ENCODE results near the gene DYSF. TPM values are rescaled to one million over a fixed set of nuclear protein-coding genes. Genes with fewer than 3 reads are reported as not detected.

The DYSF gene
- polyA plus RNA-seq, 6 donors from 2014 or later, result 0.09 to 3.2 TPM; not detected in 4

DNA sequence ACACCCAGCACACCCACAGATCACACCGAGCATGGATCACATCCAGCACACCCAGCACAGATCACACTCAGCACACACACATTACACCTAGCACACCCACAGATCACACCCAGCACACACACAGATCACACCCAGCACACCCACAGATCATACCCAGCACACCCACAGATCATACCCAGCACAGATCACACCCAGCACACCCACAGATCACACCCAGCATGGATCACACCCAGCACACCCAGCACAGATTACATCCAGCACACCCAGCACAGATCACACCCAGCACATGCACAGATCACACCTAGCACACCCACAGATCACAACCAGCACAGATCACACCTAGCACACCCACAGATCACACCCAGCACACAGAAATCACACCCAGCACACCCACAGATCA lies 118.6 kb downstream of the DYSF start:
- no peak for DNase-seq
- Mint-ChIP-seq H3K4me1 (no peaks in the 10 kb centered on the region), H3K9me3 (peaks cover 0 to 5% (median 0%) of the 10 kb centered on the region in 7 donors), H3K36me3 (no peaks in the 10 kb centered on the region), H3K27me3 (peaks cover 0 to 6% (median 3%) of the 10 kb centered on the region in 3 donors), H3K27ac (no peak overlapping the region), H3K4me3 (no peak overlapping the region)
- ATAC-seq (ENCODE audit: low read depth in 2 of 2), result no peak

- Mint-ChIP-seq H3K36me3 (no peaks in the 10 kb centered on the region), H3K4me1 (no peaks in the 10 kb centered on the region), H3K27ac (no peak overlapping the region), H3K27me3 (no peaks in the 10 kb centered on the region), H3K9me3 (peaks cover 0 to 5% (median 0%) of the 10 kb centered on the region in 7 donors), H3K4me3 (no peak overlapping the region)
- no peak for ATAC-seq (ENCODE audit: low read depth in 2 of 2)
- DNase-seq, result no peak
These were observed 122.6 kb downstream of the DYSF start for GRCh38 chr2:71575966-71576365.

DNA sequence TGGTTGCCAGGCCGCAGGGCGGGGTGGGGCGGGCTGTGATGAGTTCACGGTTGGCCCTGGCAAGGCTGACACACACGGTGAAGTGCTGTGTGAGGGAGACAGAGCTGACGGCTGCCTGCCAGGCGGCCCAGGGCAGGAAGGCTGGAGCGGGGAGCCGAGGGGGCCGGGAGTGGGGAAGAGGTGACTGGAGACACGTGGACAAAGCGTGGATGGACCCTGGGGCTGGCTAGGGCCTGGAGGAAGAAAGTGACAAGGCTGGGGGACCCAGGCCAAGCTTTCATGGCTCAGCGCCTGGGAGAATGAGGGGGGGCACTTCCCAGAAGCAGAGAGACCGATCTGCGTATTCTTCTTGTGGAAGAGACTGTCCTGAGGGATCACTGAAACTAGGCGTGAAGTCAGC lies 123.2 kb downstream of the DYSF start:
- Mint-ChIP-seq H3K4me1 (no peaks in the 10 kb centered on the region), H3K36me3 (no peaks in the 10 kb centered on the region), H3K27ac (no peak overlapping the region), H3K4me3 (peak overlapping the region in 1 of 8 donors; percentile 19), H3K27me3 (no peaks in the 10 kb centered on the region), H3K9me3 (peaks cover 0 to 5% (median 0%) of the 10 kb centered on the region in 7 donors)
- ATAC-seq (ENCODE audit: low read depth in 2 of 2) (no peak), DNase-seq (no peak)

GRCh38 chr2:71577209-71577608 lies 123.8 kb downstream of the DYSF start:
- ATAC-seq (ENCODE audit: low read depth in 2 of 2), result no peak
- Mint-ChIP-seq H3K27ac (peak overlapping the region in 1 of 6 donors; percentile 73), H3K4me1 (no peaks in the 10 kb centered on the region), H3K36me3 (no peaks in the 10 kb centered on the region), H3K9me3 (peaks cover 0 to 5% (median 0%) of the 10 kb centered on the region in 7 donors), H3K27me3 (no peaks in the 10 kb centered on the region), H3K4me3 (no peak overlapping the region)
- no peak for DNase-seq

GRCh38 chr2:71578767-71579342 lies 125.5 kb downstream of the DYSF start:
- DNase-seq (no peak), ATAC-seq (ENCODE audit: low read depth in 2 of 2) (no peak)
- H3K4me3 Mint-ChIP-seq, result peak overlapping the region in 1 of 8 donors; percentile 64
- no peaks in the 10 kb centered on the region for H3K4me1 Mint-ChIP-seq
- no peaks in the 10 kb centered on the region for H3K36me3 Mint-ChIP-seq
- H3K27me3 Mint-ChIP-seq, result no peaks in the 10 kb centered on the region
- peaks cover 0 to 5% (median 0%) of the 10 kb centered on the region in 7 donors for H3K9me3 Mint-ChIP-seq
- no peak overlapping the region for H3K27ac Mint-ChIP-seq

GRCh38 chr2:71581026-71581425 lies 127.7 kb downstream of the DYSF start:
- no peaks in the 10 kb centered on the region for H3K36me3 Mint-ChIP-seq
- no peak overlapping the region for H3K4me3 Mint-ChIP-seq
- H3K4me1 Mint-ChIP-seq, result no peaks in the 10 kb centered on the region
- DNase-seq, result no peak
- ATAC-seq (ENCODE audit: low read depth in 2 of 2), result no peak
- peaks cover 0 to 10% (median 0%) of the 10 kb centered on the region in 3 donors for H3K27me3 Mint-ChIP-seq
- peaks cover 0 to 5% (median 0%) of the 10 kb centered on the region in 7 donors for H3K9me3 Mint-ChIP-seq
- no peak overlapping the region for H3K27ac Mint-ChIP-seq

GRCh38 chr2:71583876-71584275 lies 130.5 kb downstream of the DYSF start:
- no peaks in the 10 kb centered on the region for H3K4me1 Mint-ChIP-seq
- H3K4me3 Mint-ChIP-seq, result peak overlapping the region in 2 of 8 donors; percentile 42 to 55
- DNase-seq (no peak), ATAC-seq (ENCODE audit: low read depth in 2 of 2) (no peak)
- H3K9me3 Mint-ChIP-seq, result no peaks in the 10 kb centered on the region
- H3K27me3 Mint-ChIP-seq, result peaks cover 0 to 10% (median 0%) of the 10 kb centered on the region in 3 donors
- no peaks in the 10 kb centered on the region for H3K36me3 Mint-ChIP-seq
- no peak overlapping the region for H3K27ac Mint-ChIP-seq

GRCh38 chr2:71586471-71586870 lies 133.1 kb downstream of the DYSF start:
- Mint-ChIP-seq H3K27me3 (peaks cover 0 to 10% (median 0%) of the 10 kb centered on the region in 3 donors), H3K9me3 (no peaks in the 10 kb centered on the region), H3K27ac (no peak overlapping the region), H3K4me3 (no peak overlapping the region), H3K36me3 (no peaks in the 10 kb centered on the region), H3K4me1 (no peaks in the 10 kb centered on the region)
- ATAC-seq (ENCODE audit: low read depth in 2 of 2) (no peak), DNase-seq (no peak)

GRCh38 chr2:71587509-71588073 lies 134.2 kb downstream of the DYSF start:
- Mint-ChIP-seq H3K4me1 (no peaks in the 10 kb centered on the region), H3K36me3 (no peaks in the 10 kb centered on the region), H3K27ac (no peak overlapping the region), H3K4me3 (no peak overlapping the region), H3K9me3 (no peaks in the 10 kb centered on the region), H3K27me3 (peaks cover 0 to 10% (median 0%) of the 10 kb centered on the region in 3 donors)
- DNase-seq (no peak), ATAC-seq (ENCODE audit: low read depth in 2 of 2) (no peak)

DNA sequence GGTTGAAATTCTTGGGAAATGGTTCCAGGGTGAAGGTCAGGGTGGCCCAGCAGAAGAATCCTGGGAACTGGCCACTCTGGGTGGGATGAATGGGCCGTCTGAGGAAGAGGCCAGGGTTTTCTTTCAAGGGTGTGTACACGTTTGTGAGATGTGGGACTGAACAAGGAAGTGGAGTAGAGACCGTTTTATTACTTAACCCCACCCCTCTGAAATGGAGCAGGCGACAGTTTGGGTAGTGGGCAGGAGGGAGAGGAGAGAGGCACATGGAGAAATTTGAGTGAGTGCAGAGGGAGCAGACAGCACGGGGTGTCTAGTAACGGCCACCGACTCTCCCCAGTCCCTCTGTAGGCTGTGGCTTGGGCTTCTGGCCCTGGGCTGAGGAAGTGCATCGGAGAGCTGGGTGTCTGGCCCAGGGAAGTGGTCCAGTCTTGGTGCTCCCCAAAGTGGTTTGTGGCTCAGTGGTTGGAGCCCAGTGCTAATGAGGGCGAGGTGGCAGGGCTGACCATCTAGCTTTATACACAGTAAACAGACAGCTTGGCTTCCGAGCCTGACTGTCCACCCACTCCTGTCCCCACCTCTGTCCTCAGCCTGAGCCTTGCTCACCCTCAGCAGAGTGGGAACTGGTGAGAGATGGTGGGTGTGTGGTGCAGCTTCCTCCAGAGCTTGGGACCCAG lies 135.3 kb downstream of the DYSF start:
- Mint-ChIP-seq H3K9me3 (no peaks in the 10 kb centered on the region), H3K4me3 (peak overlapping the region in 1 of 8 donors; percentile 41), H3K36me3 (no peaks in the 10 kb centered on the region), H3K27ac (no peak overlapping the region), H3K27me3 (peaks cover 0 to 10% (median 0%) of the 10 kb centered on the region in 3 donors), H3K4me1 (no peaks in the 10 kb centered on the region)
- ATAC-seq (ENCODE audit: low read depth in 2 of 2), result no peak
- no peak for DNase-seq

DNA sequence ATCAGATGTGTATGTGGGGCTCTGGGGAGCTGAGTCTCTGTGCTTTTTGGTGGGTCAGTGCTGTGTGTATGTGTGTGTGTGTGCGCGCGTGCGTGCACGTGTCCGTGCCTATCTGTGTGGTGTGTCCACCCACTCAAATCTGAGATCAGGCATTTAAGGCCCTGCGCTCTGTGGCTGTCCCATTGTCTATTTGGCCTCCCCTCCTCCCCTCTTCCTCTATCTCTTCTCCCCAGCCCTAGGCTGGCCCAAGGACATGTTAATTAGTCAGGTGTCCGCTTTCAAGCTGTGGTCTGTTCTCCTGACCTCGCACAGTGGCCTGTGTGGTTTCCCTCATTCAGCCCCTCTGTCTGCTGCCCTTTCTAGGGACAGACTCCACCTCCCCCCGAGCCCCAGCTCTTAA lies 136.4 kb downstream of the DYSF start:
- H3K36me3 Mint-ChIP-seq, result no peaks in the 10 kb centered on the region
- H3K27ac Mint-ChIP-seq, result no peak overlapping the region
- ATAC-seq (ENCODE audit: low read depth in 2 of 2) (no peak), DNase-seq (no peak)
- H3K9me3 Mint-ChIP-seq, result no peaks in the 10 kb centered on the region
- H3K27me3 Mint-ChIP-seq, result peaks cover 0 to 3% (median 0%) of the 10 kb centered on the region in 3 donors
- H3K4me1 Mint-ChIP-seq, result no peaks in the 10 kb centered on the region
- H3K4me3 Mint-ChIP-seq, result no peak overlapping the region

DNA sequence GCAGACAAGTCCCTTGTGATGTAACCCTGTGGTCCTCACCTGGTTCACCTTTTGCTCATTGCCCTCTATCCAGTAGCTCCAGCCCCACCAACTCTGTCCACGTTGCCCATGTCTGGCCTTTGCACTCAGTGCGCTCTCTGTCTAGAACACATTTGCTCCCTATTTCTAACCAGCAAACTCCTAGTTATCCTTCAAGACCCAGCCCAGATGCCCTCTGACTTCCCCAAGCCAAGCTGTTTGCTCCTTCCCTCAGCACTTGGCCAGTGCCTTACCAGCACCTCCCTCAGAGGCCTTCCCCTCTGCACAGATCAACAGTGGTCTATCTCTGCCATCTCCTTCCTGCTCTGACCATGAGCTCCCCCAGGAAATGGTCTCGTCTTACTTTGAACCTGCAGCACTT lies 137.7 kb downstream of the DYSF start:
- Mint-ChIP-seq H3K27ac (no peak overlapping the region), H3K4me1 (no peaks in the 10 kb centered on the region), H3K27me3 (no peaks in the 10 kb centered on the region), H3K9me3 (no peaks in the 10 kb centered on the region), H3K36me3 (no peaks in the 10 kb centered on the region), H3K4me3 (no peak overlapping the region)
- DNase-seq (no peak), ATAC-seq (ENCODE audit: low read depth in 2 of 2) (no peak)

GRCh38 chr2:71592181-71592711 lies 138.9 kb downstream of the DYSF start:
- no peak for DNase-seq
- Mint-ChIP-seq H3K4me1 (no peaks in the 10 kb centered on the region), H3K4me3 (no peak overlapping the region), H3K36me3 (no peaks in the 10 kb centered on the region), H3K27me3 (no peaks in the 10 kb centered on the region), H3K9me3 (no peaks in the 10 kb centered on the region), H3K27ac (no peak overlapping the region)
- no peak for ATAC-seq (ENCODE audit: low read depth in 2 of 2)

DNA sequence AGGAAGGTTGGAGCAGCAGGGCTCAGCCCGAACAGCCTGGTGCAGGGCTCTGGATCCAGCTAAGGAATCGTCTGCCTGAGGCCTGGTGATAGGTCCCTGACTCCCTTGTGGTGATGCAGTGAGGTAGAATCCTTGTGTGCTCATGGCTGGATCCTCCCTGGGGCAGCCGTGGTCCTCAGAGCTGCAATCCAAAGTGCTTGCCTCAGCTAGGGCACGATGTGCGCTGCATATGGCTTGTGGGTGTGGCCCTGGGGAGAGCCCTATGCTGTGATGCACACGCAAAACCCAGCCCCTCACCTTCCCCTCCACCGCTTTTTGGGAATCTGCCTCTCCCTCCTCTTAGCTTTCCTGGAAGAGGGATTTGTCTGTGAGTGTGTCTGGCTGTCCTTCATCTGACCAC lies 142.2 kb downstream of the DYSF start:
- no peaks in the 10 kb centered on the region for H3K36me3 Mint-ChIP-seq
- no peak overlapping the region for H3K27ac Mint-ChIP-seq
- peaks cover 4 to 15% (median 9%) of the 10 kb centered on the region in 3 donors for H3K27me3 Mint-ChIP-seq
- H3K9me3 Mint-ChIP-seq, result no peaks in the 10 kb centered on the region
- ATAC-seq (ENCODE audit: low read depth in 2 of 2), result no peak
- no peaks in the 10 kb centered on the region for H3K4me1 Mint-ChIP-seq
- H3K4me3 Mint-ChIP-seq, result no peak overlapping the region
- DNase-seq, result no peak

All from naive B cell (primary cell).